Measurements from ENCODE around the gene FOXN3. TPM values are rescaled to one million over a fixed set of nuclear protein-coding genes. Genes with fewer than 3 reads are reported as not detected.

Gene FOXN3
- total and polyA plus RNA-seq, 2 donors (not counting 1 experiment from before 2014, with no cell fraction given): 27.9 to 33.3 TPM

GRCh38 chr14:89317051-89317691 is 99.9 kb downstream of the FOXN3 start:
- Histone ChIP-seq H3K4me2 (ENCODE audit: extremely low read depth, insufficient read depth, low read length) (no peak overlapping the region), H3K36me3 (ENCODE audit: control insufficient read depth, insufficient read depth, low read length) (no peaks in the 10 kb centered on the region), H2AFZ (ENCODE audit: low read length) (no peak overlapping the region), H3K9me3 (ENCODE audit: control insufficient read depth, insufficient read depth, low read depth, low read length) (no peaks in the 10 kb centered on the region), H3K4me1 (ENCODE audit: control insufficient read depth, extremely low read depth, insufficient read depth, low read length) (no peaks in the 10 kb centered on the region), H3K79me2 (ENCODE audit: control insufficient read depth, insufficient read depth, low read length) (no peaks in the 10 kb centered on the region), H3K9ac (ENCODE audit: insufficient read depth, low read length) (no peak overlapping the region), H3K27ac (ENCODE audit: insufficient read depth, low read length) (no peak overlapping the region), H3K4me3 (replicated peaks in 1 of 4; ENCODE audit: control extremely low read depth in 1 of 4, insufficient read depth in 1 of 4, low read depth in 3 of 4, low read length in 4 of 4) (no peak overlapping the region), H4K20me1 (ENCODE audit: control insufficient read depth, extremely low read depth, insufficient read depth, low read length) (no peaks in the 10 kb centered on the region), H3K27me3 (ENCODE audit: control insufficient read depth, insufficient read depth, low read length) (no peaks in the 10 kb centered on the region)
- no peak for DNase-seq (ENCODE audit: low read depth in 2 of 2)
- no peak for TF ChIP-seq EZH2 (IDR thresholded peaks at IDR 0.05; ENCODE audit: low read length, missing control alignments)
- no peak for TF ChIP-seq CTCF (conservative IDR thresholded peaks at IDR 0.05 in 1 of 2, IDR thresholded peaks at IDR 0.05 in 1 of 2; ENCODE audit: low read depth in 1 of 2, low read length in 2 of 2)

GRCh38 chr14:89315493-89316470 is 101.3 kb downstream of the FOXN3 start:
- Histone ChIP-seq H4K20me1 (ENCODE audit: control insufficient read depth, extremely low read depth, insufficient read depth, low read length) (no peaks in the 10 kb centered on the region), H3K36me3 (ENCODE audit: control insufficient read depth, insufficient read depth, low read length) (no peaks in the 10 kb centered on the region), H3K27ac (ENCODE audit: insufficient read depth, low read length) (no peak overlapping the region), H2AFZ (ENCODE audit: low read length) (no peak overlapping the region), H3K9ac (ENCODE audit: insufficient read depth, low read length) (no peak overlapping the region), H3K9me3 (ENCODE audit: control insufficient read depth, insufficient read depth, low read depth, low read length) (no peaks in the 10 kb centered on the region), H3K79me2 (ENCODE audit: control insufficient read depth, insufficient read depth, low read length) (no peaks in the 10 kb centered on the region), H3K4me1 (ENCODE audit: control insufficient read depth, extremely low read depth, insufficient read depth, low read length) (no peaks in the 10 kb centered on the region), H3K27me3 (ENCODE audit: control insufficient read depth, insufficient read depth, low read length) (no peaks in the 10 kb centered on the region), H3K4me2 (ENCODE audit: extremely low read depth, insufficient read depth, low read length) (no peak overlapping the region), H3K4me3 (replicated peaks in 1 of 4; ENCODE audit: control extremely low read depth in 1 of 4, insufficient read depth in 1 of 4, low read depth in 3 of 4, low read length in 4 of 4) (no peak overlapping the region)
- no peak for DNase-seq (ENCODE audit: low read depth in 2 of 2)
- TF ChIP-seq CTCF (conservative IDR thresholded peaks at IDR 0.05 in 1 of 2, IDR thresholded peaks at IDR 0.05 in 1 of 2; ENCODE audit: low read depth in 1 of 2, low read length in 2 of 2) (no peak), EZH2 (IDR thresholded peaks at IDR 0.05; ENCODE audit: low read length, missing control alignments) (no peak)

GRCh38 chr14:89314274-89314673 is 102.8 kb downstream of the FOXN3 start:
- no peak overlapping the region for H3K9ac ChIP-seq (ENCODE audit: insufficient read depth, low read length)
- H3K79me2 ChIP-seq (ENCODE audit: control insufficient read depth, insufficient read depth, low read length): no peaks in the 10 kb centered on the region
- no peak for DNase-seq (ENCODE audit: low read depth in 2 of 2)
- H3K36me3 ChIP-seq (ENCODE audit: control insufficient read depth, insufficient read depth, low read length): no peaks in the 10 kb centered on the region
- no peak for TF ChIP-seq CTCF (conservative IDR thresholded peaks at IDR 0.05 in 1 of 2, IDR thresholded peaks at IDR 0.05 in 1 of 2; ENCODE audit: low read depth in 1 of 2, low read length in 2 of 2)
- no peak for TF ChIP-seq EZH2 (IDR thresholded peaks at IDR 0.05; ENCODE audit: low read length, missing control alignments)
- no peaks in the 10 kb centered on the region for H3K4me1 ChIP-seq (ENCODE audit: control insufficient read depth, extremely low read depth, insufficient read depth, low read length)
- no peaks in the 10 kb centered on the region for H3K27me3 ChIP-seq (ENCODE audit: control insufficient read depth, insufficient read depth, low read length)
- H3K9me3 ChIP-seq (ENCODE audit: control insufficient read depth, insufficient read depth, low read depth, low read length): no peaks in the 10 kb centered on the region
- no peak overlapping the region for H3K4me3 ChIP-seq (replicated peaks in 1 of 4; ENCODE audit: control extremely low read depth in 1 of 4, insufficient read depth in 1 of 4, low read depth in 3 of 4, low read length in 4 of 4)
- H4K20me1 ChIP-seq (ENCODE audit: control insufficient read depth, extremely low read depth, insufficient read depth, low read length): no peaks in the 10 kb centered on the region
- no peak overlapping the region for H3K27ac ChIP-seq (ENCODE audit: insufficient read depth, low read length)
- no peak overlapping the region for H2AFZ ChIP-seq (ENCODE audit: low read length)
- H3K4me2 ChIP-seq (ENCODE audit: extremely low read depth, insufficient read depth, low read length): no peak overlapping the region
